NCI-H2171 treated with DMSO at 0.1 percent for 48 hours (cell line): ENCODE measurements around the gene BMERB1.

Experiments used
- DNase-seq: peaks from one replicate; lab custom pipeline; 2025; lab: John Stamatoyannopoulos, UW

The BMERB1 gene

GRCh38 chr16:15616012-15616411, 181.6 kb downstream of the BMERB1 start:
- DNase-seq = no peak

- DNase-seq = no peak
Observed at GRCh38 chr16:15616475-15617165, 182.2 kb downstream of the BMERB1 start.

- DNase-seq = no peak
Observed at GRCh38 chr16:15617901-15618300, 183.5 kb downstream of the BMERB1 start.

- DNase-seq = no peak
Observed at GRCh38 chr16:15618392-15618791, 184.0 kb downstream of the BMERB1 start.

- DNase-seq = no peak
Observed at GRCh38 chr16:15620611-15621195, 186.3 kb downstream of the BMERB1 start.

- DNase-seq = no peak
Observed at GRCh38 chr16:15621456-15621855, 187.1 kb downstream of the BMERB1 start.

- no peak for DNase-seq
Observed at GRCh38 chr16:15621889-15622288, 187.5 kb downstream of the BMERB1 start.

- DNase-seq = no peak
Observed at GRCh38 chr16:15631730-15632409, 197.5 kb downstream of the BMERB1 start.

- DNase-seq = no peak
Observed at GRCh38 chr16:15635926-15636325, 201.5 kb downstream of the BMERB1 start.

GRCh38 chr16:15636392-15636873, 202.0 kb downstream of the BMERB1 start:
- no peak for DNase-seq
